Calu3 (cell line): ENCODE data around the gene AMPD3. TPM values are rescaled to one million over a fixed set of nuclear protein-coding genes. Genes with fewer than 3 reads are reported as not detected.

ENCODE experiments used
- BruUV-seq: library from RNA; stranded (reverse); fragments of 400-500 nt; replicated peaks from 2 replicates; lab custom pipeline; 2021; lab: Mats Ljungman, UMichigan
- CTCF ChIA-PET: fragments of 300-600 bp; sonication (Branson Sonifier 250); formaldehyde crosslinking; loops from one replicate; lab custom pipeline; 2022; ENCODE audit warnings: antibody characterized with exemption; lab: Charles Lee
- DNase-seq: peaks from one replicate; pipeline ENCODE4 v3.0.0; 2022
- H3K27ac Mint-ChIP-seq: one replicate; pipeline ENCODE4 v1.8.0; 2022; ENCODE audit warnings: mixed read lengths; ENCODE audit not compliant: unreplicated experiment
- H3K27me3 Mint-ChIP-seq: one replicate; pipeline ENCODE4 v1.8.0; 2022; ENCODE audit warnings: mixed read lengths; ENCODE audit not compliant: unreplicated experiment
- H3K36me3 Mint-ChIP-seq: one replicate; pipeline ENCODE4 v1.8.0; 2022; ENCODE audit warnings: mild to moderate bottlenecking, moderate library complexity, mixed read lengths; ENCODE audit not compliant: insufficient read depth, unreplicated experiment
- H3K4me1 Mint-ChIP-seq: one replicate; pipeline ENCODE4 v1.8.0; 2022; ENCODE audit warnings: mild to moderate bottlenecking, low read depth, mixed read lengths; ENCODE audit not compliant: unreplicated experiment
- H3K4me3 Mint-ChIP-seq: one replicate; pipeline ENCODE4 v1.8.0; 2022; ENCODE audit warnings: mild to moderate bottlenecking, low read depth, moderate library complexity, mixed read lengths; ENCODE audit not compliant: unreplicated experiment
- H3K9me3 Mint-ChIP-seq: one replicate; pipeline ENCODE4 v1.8.0; 2022; ENCODE audit warnings: low read depth, mixed read lengths; ENCODE audit not compliant: unreplicated experiment
- intact Hi-C: fragments of 100-400 bp; cut with micrococcal nuclease; formaldehyde crosslinking; loops from one replicate; pipeline ENCODE4 v1.10.0; 2022; ENCODE audit not compliant: unreplicated experiment
- total RNA-seq: library from RNA; stranded (reverse); gene quantifications from 2 replicates; pipeline ENCODE4 v1.2.3, GENCODE V29; 2022
- TF ChIP-seq, protein P1 (sequence below): fragments of 200-600 bp; IDR thresholded peaks from one replicate; pipeline ENCODE4 v1.8.0; 2022; ENCODE audit warnings: antibody characterized with exemption; ENCODE audit not compliant: unreplicated experiment

The AMPD3 gene
- total RNA-seq, 1 experiment from 2014 or later: 2.1 TPM

- CTCF ChIA-PET: no interaction called here
- Mint-ChIP-seq H3K4me1 (no peaks in the 10 kb centered on the region), H3K4me3 (no peak overlapping the region), H3K27ac (no peak overlapping the region), H3K9me3 (no peaks in the 10 kb centered on the region), H3K27me3 (no peaks in the 10 kb centered on the region), H3K36me3 (no peaks in the 10 kb centered on the region)
- TF ChIP-seq, protein P1, sequence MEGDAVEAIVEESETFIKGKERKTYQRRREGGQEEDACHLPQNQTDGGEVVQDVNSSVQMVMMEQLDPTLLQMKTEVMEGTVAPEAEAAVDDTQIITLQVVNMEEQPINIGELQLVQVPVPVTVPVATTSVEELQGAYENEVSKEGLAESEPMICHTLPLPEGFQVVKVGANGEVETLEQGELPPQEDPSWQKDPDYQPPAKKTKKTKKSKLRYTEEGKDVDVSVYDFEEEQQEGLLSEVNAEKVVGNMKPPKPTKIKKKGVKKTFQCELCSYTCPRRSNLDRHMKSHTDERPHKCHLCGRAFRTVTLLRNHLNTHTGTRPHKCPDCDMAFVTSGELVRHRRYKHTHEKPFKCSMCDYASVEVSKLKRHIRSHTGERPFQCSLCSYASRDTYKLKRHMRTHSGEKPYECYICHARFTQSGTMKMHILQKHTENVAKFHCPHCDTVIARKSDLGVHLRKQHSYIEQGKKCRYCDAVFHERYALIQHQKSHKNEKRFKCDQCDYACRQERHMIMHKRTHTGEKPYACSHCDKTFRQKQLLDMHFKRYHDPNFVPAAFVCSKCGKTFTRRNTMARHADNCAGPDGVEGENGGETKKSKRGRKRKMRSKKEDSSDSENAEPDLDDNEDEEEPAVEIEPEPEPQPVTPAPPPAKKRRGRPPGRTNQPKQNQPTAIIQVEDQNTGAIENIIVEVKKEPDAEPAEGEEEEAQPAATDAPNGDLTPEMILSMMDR: no peak
- BruUV-seq: no TSS peak
- no peak for DNase-seq
- intact Hi-C loops: no loop called here
Observed at GRCh38 chr11:10500757-10501684, 46.0 kb downstream of the AMPD3 start.

DNA sequence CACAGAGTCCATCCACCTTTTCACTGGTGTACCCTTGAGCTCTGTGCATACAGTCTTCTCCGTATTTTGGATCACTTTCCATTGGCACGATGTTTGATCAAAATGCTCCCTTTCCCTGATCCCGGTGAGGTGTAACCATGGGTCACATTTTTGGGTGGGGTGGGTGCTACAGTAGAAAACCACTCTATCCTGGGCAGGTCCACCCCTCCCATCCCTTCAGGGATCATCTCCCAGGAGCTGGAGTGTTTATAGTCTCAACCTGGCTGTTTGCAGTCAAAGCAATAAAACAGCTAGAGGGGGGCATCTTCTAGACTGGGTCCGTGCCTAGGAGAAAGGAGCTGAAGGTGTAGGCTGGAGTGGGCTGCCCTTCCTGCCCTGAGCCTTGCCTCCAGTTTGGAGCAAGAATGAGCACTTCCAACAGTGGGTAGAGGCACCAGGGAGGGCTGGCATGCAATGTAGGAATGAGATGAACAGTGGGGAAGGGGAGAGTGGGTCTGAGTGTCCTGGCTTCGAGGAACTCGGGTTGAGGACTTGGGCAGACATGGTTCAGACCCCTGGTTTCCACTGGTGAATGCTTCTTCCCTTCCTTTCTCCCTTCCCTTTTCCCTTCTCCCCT is 47.1 kb downstream of the AMPD3 start:
- BruUV-seq: no TSS peak
- DNase-seq: no peak
- Mint-ChIP-seq H3K27me3 (no peaks in the 10 kb centered on the region), H3K9me3 (no peaks in the 10 kb centered on the region), H3K36me3 (no peaks in the 10 kb centered on the region), H3K4me3 (no peak overlapping the region), H3K4me1 (no peaks in the 10 kb centered on the region), H3K27ac (no peak overlapping the region)
- TF ChIP-seq, protein P1: no peak
- CTCF ChIA-PET: interaction anchor here (0.6 kb wide), 1 partner anchor 60 kb away, joined by 3 read pairs; no protein-coding TSS in a partner anchor
- intact Hi-C loops: no loop called here

DNA sequence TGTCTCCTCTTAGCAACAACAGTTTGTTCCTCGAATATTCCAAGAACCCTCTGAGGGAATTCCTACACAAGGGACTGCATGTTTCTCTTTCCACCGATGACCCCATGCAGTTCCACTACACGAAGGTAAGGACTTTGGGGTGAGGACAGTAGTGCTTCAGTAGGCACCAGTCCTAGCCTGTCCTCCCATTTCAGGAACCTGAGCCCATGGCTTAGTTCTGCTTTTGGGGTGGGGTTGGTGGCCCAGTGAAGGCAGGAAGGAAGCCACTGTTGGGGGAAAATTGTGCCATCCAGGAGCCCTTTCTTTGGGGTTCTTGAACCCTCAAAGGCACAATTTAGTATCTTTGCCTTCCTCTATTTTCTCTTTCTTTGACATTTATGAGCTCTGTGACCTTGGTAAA is 47.7 kb downstream of the AMPD3 start:
- no peaks in the 10 kb centered on the region for H3K27me3 Mint-ChIP-seq
- no peaks in the 10 kb centered on the region for H3K9me3 Mint-ChIP-seq
- no peaks in the 10 kb centered on the region for H3K36me3 Mint-ChIP-seq
- intact Hi-C loops: no loop called here
- no peak for DNase-seq
- TF ChIP-seq, protein P1: no peak
- BruUV-seq: no TSS peak
- H3K4me1 Mint-ChIP-seq: no peaks in the 10 kb centered on the region
- H3K27ac Mint-ChIP-seq: no peak overlapping the region
- CTCF ChIA-PET: interaction anchor here (0.6 kb wide), 1 partner anchor 60 kb away, joined by 3 read pairs; no protein-coding TSS in a partner anchor
- H3K4me3 Mint-ChIP-seq: no peak overlapping the region

GRCh38 chr11:10503221-10503620 is 48.2 kb downstream of the AMPD3 start:
- Mint-ChIP-seq H3K27me3 (no peaks in the 10 kb centered on the region), H3K27ac (no peak overlapping the region), H3K36me3 (no peaks in the 10 kb centered on the region), H3K4me1 (no peaks in the 10 kb centered on the region), H3K9me3 (no peaks in the 10 kb centered on the region), H3K4me3 (no peak overlapping the region)
- intact Hi-C loops: no loop called here
- CTCF ChIA-PET: interaction anchor here (0.6 kb wide), 1 partner anchor 61 kb away, joined by 3 read pairs; no protein-coding TSS in a partner anchor
- TF ChIP-seq, protein P1: no peak
- no TSS peak for BruUV-seq
- DNase-seq: no peak
